Activated CD4-positive, alpha-beta T cell treated with anti-CD3 and anti-CD28 coated beads for 1 hour (primary cell): ENCODE results near the gene ZNF512B.
"Not testable (repeated sequence)": the region's sequence is repeated elsewhere in the genome, so short reads cannot be mapped to it uniquely, and the experiment has no call there.

Source experiments
- DNase-seq: peaks from one replicate; pipeline ENCODE4 v3.0.0-alpha.2; 2020

The ZNF512B gene

DNA sequence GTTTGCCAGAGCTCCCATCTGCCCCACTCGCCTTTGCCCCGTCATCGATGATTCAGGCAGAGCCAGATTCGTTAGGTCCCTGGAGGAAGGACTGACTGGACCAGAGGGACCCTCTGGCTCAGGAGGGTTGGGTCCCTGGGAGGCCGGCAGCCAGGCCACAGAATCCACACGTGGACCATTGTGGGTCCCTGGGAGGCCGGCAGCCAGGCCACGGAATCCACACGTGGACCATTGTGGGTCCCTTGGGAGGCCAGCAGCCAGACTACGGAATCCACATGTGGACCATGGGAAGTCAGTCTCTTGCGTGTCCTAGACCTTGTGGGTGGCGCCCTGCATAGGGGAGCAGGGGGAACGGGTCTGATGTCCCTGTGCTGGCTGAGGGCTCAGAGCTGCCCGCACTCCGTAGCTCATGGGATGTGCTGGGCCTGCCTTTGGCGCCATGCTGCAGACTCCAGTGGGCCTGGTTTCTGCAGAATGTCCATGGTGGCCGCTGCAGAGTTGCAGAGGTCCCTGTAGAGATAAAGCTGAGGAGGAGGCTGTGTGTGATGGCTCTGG, 37.0 kb downstream of the ZNF512B start:
- DNase-seq = no peak

DNA sequence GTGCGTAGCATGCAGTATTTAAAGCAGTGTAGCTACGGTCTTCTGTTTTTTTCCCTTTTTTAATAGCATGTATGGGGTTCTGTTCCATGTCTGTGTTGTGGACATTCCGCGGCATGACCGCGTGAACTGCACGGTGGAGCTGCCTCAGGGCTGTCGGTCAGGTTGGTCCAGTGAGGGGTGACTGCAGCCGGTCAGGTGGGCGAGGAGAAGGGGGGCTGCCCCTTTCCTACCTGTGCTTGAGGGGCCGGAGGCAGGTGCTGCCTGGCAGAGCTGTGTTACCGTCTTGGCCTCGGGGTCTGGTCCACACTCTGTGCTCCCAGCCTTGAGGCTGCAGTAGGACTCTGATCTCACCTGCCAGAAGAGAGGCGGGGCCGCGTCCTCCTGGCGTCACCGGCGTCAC, 38.0 kb downstream of the ZNF512B start:
- no peak for DNase-seq

DNA sequence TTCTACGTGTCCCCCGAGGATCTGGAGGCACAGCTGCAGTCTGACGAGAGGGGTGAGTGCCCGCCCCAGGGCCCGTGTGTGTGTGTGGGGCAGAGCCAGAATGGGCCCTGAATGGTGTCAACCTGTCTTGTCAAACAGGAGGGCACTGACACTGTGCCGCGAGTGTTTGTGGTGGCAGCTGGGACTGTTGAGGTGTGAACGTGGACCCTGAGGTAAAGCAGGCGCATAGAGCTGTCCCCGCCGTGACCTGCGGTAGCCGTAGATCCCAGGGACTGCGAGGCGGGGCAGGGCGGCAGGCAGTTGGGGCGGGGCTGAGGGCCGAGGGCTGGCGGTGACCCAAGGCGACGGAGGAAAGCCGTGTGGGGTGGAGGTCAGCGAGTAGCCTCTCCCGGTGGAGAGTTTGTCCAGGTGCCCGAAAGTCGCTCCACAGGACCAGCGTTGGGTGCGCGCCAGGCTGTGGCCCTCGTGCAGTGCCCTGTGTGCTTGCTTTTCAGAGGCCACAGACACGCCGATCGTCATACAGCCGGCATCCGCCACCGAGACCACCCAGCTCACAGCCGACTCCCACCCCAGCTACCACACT, 38.7 kb downstream of the ZNF512B start:
- DNase-seq = no peak

DNA sequence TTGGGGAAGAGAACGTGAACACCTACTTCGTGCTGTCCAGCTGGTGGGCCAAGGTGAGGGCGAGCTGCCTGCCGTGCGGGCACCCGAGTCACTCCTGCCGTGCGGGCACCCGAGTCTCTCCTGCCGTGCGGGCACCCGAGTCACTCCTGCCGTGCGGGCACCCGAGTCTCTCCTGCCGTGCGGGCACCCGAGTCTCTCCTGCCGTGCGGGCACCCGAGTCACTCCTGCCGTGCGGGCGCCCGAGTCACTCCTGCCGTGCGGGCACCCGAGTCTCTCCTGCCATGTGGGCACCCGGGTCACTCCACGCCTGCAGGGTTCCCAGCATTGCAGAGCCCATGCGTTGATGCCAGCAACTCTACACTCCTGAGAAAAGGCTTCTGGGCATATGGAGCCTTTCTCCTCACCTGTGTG, 40.3 kb downstream of the ZNF512B start:
- DNase-seq = not testable (repeated sequence)

DNA sequence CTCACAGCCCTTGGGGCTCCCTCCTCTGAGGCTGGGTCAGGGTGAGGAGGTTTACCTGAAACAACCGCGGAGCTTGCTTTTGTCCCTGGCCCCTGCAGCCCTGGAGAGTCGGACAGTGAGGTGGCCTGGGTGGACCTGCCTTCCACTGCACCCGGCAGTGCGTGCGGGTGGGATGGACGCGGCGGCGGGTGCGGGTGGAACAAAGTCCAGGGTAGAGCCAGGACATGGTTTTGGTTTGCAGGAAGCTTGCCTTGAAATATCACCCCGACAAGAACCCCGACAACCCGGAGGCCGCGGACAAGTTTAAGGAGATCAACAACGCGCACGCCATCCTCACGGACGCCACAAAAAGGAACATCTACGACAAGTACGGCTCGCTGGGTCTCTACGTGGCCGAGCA, 40.7 kb downstream of the ZNF512B start:
- no peak for DNase-seq

DNA sequence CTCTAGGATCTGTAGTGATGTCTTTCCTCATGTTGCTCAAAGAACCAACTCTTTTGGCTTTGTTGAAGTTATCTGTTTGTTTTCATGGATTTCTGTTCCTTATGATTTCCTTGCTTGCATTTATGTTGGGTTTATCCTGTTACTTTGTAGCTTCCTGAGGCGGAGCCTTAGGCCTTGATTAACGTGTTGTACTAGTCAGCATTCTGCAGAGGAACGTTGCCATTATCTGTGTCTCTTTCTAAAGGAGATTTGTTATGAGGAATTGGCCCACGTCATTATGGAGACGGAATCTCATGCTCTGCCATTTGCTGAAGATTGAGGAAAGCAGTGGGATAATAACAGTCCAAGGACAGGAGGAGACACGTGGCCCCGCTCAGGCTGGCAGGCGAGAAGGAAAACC, 43.4 kb downstream of the ZNF512B start:
- DNase-seq = no peak

DNA sequence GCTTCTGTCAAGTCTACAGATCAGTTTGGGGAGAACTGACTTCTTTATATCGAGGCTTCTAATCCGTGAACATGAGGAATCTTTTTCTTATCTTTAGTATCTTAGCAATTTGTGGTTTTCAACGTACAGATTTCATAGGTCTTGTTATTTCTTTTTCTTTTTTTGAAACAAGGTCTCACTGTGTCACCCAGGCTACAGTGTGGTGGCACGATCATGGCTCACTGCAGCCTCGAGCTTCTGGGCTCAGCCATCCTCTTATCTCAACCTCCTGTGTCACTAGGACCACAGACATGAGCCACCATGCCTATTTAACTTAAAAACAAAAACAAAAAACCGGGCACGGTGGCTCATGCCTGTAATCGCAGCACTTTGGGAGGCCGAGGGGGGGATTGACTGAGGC, 45.5 kb downstream of the ZNF512B start:
- DNase-seq = no peak

DNA sequence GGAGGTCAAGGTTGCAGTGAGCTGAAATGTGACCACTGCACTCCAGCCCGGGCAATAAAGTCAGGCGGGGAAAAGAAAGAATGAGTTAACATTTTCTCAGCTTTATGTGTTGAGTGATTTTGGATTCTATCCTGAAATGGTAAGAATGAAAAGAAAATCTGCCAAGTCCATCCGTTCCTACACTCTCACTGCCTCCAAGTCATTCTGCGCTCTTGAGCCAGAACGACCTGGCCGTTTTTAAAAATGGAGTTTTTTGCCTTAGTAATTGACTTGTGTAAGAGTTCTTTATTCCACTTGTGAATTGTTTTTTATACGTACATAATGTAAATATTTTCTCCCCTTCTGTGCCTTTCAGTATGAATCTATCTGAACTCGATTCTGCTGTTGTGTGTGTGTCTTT, 46.1 kb downstream of the ZNF512B start:
- DNase-seq = no peak

DNA sequence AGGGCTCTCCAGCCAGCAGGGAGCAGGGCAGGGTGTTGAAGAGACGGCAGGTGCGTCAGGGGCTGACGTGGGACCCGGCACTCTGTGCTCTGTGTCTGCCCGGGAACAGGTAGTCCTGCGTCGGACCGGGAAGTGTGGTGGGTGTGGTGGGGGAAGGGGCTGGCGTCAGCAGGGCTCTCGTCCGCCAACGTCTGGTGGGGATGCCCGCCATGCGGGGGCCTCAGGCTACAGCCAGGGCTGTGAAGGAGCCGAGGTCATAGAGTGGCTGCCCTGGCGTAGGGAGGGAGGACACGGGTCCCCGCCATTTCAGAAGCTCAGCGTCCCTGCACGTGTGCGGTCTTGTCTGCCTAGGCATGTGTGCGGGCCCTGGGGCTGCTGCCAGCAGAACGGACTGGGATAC, 49.5 kb downstream of the ZNF512B start:
- DNase-seq = no peak

DNA sequence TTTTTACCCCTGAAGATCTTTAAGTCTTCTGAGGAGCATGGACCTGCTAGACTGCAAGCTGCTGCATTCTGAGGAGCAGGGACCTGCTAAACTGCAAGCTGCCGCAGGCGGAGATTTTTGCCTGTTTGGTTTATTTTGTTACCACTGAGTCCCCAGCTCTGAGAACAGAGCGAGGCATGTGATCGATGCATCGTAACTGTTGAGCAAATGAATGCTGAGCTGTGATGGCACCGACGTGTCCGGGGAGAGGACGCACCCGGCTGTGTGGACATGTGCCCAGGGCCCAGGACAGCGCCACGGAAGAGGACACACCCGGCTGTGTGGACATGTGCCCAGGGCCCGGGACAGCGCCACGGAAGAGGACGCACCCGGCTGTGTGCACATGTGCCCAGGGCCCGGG, 50.6 kb downstream of the ZNF512B start:
- no peak for DNase-seq

DNA sequence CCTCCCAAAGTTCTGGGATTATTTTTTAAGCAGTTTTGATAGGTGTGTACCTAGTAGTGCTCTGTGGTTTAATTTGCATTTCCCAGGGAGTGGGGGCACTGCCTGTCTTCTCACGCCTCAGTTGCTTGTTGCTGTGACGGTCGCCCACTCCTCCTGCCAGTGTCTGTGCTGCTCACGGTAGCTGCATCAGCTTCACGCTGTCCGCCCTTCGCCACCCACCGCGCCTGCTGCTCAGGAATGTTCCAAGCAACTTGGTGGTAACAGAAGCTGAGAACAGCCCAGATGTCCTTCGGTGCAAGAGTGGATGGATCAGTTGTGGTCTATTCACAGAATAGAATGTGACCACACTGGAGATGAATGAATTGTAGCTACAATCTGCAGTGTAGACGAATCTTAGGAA, 51.9 kb downstream of the ZNF512B start:
- no peak for DNase-seq

DNA sequence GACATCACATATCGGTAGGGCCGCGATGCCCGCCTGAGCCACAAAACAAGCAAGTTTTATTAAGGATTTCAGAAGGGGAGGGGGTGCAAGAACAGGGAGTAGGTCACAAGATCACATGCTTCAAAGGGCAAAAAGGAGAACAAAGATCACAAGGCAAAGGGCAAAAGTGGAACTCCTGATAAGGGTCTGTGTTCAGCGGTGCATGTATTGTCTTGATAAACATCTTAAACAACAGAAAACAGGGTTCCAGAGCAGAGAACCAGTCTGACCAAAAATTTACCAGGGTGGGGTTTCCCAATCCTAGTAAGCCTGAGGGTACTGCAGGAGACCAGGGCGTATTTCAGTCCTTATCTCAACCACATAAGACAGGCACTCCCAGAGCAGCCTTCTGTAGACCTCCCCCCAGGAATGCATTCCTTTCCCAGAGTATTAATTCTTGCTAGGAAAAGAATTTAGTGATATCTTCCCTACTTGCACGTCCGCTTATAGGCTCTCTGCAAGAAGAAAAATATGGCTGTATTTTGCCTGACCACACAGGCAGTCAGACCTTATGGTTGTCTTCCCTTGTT, 53.3 kb downstream of the ZNF512B start:
- DNase-seq = not testable (repeated sequence)

DNA sequence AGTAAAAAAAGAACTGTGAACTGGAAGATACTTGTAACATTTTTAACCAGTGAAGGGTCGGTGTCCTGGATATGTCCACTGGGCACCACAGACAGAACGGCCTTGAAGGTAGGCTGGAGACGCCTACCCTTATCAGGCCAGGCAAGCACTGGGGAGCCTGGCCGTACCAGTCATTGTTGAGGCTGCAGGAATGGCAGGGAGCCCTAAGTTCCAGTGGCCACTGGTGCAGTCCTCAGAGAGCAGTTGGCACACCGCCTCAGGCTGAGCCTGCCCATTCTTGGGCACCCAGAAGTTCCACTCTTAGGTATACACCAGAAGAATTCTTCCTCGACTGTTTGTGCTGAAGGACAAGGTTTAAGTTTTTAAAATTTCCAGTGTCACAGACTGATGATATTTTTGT, 54.3 kb downstream of the ZNF512B start:
- no peak for DNase-seq

DNA sequence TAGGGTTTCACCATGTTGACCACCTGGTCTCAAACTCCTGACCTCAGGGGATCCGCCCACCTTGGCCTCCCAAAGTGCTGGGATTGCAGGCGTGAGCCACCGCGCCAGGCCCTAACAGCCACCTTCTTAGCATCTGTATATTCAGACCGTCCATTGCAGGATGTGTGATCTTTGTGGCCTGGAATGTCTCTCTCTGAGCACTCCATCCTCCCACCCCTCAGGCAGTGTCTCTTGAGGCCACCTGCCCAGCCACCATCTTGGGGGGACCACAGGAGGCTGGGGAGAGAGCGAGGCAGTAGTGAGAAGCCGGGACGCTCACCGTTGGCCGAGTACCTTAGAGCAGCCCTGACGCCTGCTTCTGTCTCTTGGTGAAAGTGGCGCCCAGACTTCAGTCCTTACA, 56.0 kb downstream of the ZNF512B start:
- no peak for DNase-seq

DNA sequence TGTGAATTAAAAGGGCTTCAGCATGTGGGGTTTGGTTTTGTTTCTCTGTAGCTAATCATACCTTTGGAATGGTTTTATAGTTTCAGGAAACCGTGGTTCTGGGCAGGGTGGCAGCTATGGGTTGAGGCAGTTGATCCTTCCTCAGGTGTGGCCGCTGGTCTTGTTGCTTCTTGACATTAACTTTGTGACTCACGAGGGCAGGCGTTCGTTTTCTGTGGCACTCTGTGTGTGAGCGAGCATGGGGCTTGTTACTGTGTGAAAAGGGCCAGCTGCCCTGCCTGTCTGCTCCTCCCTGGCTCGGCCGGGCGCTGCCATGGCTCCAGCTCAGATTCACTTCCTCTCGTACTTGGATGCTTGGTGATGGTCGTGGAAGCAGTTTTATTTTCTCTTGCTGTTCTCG, 58.6 kb downstream of the ZNF512B start:
- no peak for DNase-seq

DNA sequence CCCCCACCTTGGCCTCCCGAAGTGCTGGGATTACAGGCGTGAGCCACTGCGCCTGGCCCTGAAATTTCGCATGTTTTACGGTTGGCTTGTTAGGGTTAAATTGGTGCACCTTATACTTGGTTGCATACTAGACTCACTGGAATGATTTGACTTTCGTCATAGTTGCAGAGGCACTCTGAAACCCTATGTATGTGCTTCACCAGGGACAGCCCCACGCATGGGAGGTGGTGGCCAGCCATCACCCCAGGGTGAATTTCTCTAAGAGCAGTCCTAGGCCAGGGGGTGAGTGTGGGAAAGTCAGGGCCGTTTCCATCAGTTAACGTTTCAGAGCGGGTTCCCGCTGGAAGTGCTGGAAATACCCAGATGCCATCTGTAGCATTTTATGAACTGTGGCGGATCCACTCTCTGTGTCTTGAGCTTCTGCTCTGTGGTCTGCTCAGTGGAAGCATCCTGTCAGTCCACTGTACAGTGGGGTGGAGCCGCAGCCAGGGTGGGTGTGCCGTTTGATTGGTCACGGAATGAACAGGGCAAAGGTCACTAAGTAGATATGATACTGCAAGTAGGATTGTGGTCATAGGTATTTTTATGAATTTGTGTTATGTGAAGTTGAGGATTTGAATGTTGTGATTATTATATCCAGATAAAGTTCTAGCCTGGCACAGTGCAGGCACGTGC, 61.6 kb downstream of the ZNF512B start:
- no peak for DNase-seq
